K562 (cell line): ENCODE results near the gene CCDC9B. TPM values are rescaled to one million over a fixed set of nuclear protein-coding genes. Genes with fewer than 3 reads are reported as not detected.

Experiments
- ATAC-seq: fragments of 200-7000 bp; cut with Tn5 transposase; 3 replicates; pipeline ENCODE4 v1.9.1; 2020; ENCODE audit warnings: moderate library complexity
- BruUV-seq: library from RNA; stranded (reverse); fragments of 400-500 nt; replicated peaks from 2 replicates; lab custom pipeline; 2021; lab: Mats Ljungman, UMichigan
- CTCF ChIA-PET: fragments of 300-600 bp; formaldehyde crosslinking; extraction: SDS; loops from one replicate; lab custom pipeline; 2021; ENCODE audit warnings: low intra/inter-chr PET ratio; lab: Yijun Ruan, JAX
- POLR2A ChIA-PET: fragments of 300-600, 350-650 bp; sonication (Branson Sonifier 250); formaldehyde crosslinking; extraction: SDS; loops from one replicate; lab custom pipeline; 2021; ENCODE audit warnings: antibody characterized with exemption, inconsistent platforms; lab: Yijun Ruan, JAX
- DNase-seq, 4 experiments: peaks; one replicate each; pipeline versions ENCODE4 v3.0.0 to v3.0.0-alpha.2; 2011 to 2018; ENCODE audit warnings: low spot score in 3 of 4, mixed read lengths in 3 of 4; ENCODE audit errors: extremely low read depth in 1 of 4
- FAIRE-seq: peaks from 2 replicates; lab custom pipeline; 2011; peaks lifted over from hg19 to GRCh38; lab: Jason Lieb, UNC
- H2AFZ ChIP-seq: 2 replicates; pipeline ENCODE4 v1.6.0; 2011; ENCODE audit warnings: low read depth, low read length, control low read depth, inconsistent platforms
- H3K27ac ChIP-seq: fragments of 200-600 bp; 3 replicates; pipeline ENCODE4 v1.8.0; 2011; ENCODE audit warnings: low read depth, mild to moderate bottlenecking, control low read depth, inconsistent platforms, low read length, moderate library complexity, mixed read lengths; ENCODE audit errors: extremely low read depth
- H3K27me3 ChIP-seq, 2 experiments: fragments of 300-600 bp in 1 of 2; 2 replicates in 1 of 2; 3 replicates in 1 of 2; pipeline versions ENCODE4 v1.6.0 to v1.8.0; 2011; ENCODE audit warnings: inconsistent platforms in 2 of 2, low read length in 2 of 2, mild to moderate bottlenecking in 1 of 2, mixed read lengths in 1 of 2, moderate library complexity in 1 of 2; ENCODE audit not compliant: control insufficient read depth in 2 of 2, insufficient read depth in 2 of 2
- H3K36me3 ChIP-seq: fragments of 300-600 bp; 3 replicates; pipeline ENCODE4 v1.8.0; 2011; ENCODE audit warnings: mild to moderate bottlenecking, low read length, inconsistent platforms; ENCODE audit not compliant: control insufficient read depth, insufficient read depth
- H3K4me1 ChIP-seq, 2 experiments: fragments of 200-600 bp in 1 of 2; replicated peaks in 1 of 2; 2 replicates in 1 of 2; 3 replicates in 1 of 2; pipeline versions ENCODE4 v1.5.1 to v1.8.0; 2011; ENCODE audit warnings: inconsistent platforms in 2 of 2, low read length in 2 of 2, mild to moderate bottlenecking in 1 of 2, mixed read lengths in 1 of 2, moderate library complexity in 1 of 2; ENCODE audit not compliant: control insufficient read depth in 2 of 2, insufficient read depth in 2 of 2
- H3K4me2 ChIP-seq: 2 replicates; pipeline ENCODE4 v1.6.1; 2011; ENCODE audit warnings: low read length, control low read depth, inconsistent platforms, mixed read lengths; ENCODE audit not compliant: insufficient read depth
- H3K4me3 ChIP-seq: fragments of 200-600 bp; sonication (generic), shearing (Covaris generic); 2 replicates; pipeline ENCODE4 v1.5.1; 2016; ENCODE audit warnings: control low read depth, inconsistent platforms
- H3K79me2 ChIP-seq: fragments of 200-600 bp; 3 replicates; pipeline ENCODE4 v1.8.0; 2011; ENCODE audit warnings: low read length, inconsistent platforms; ENCODE audit not compliant: control insufficient read depth, insufficient read depth
- H3K9ac ChIP-seq, 2 experiments: 2 replicates each; pipeline versions ENCODE4 v1.6.0 to v1.6.1; 2011; ENCODE audit warnings: low read depth in 2 of 2, low read length in 2 of 2, control low read depth in 1 of 2, inconsistent platforms in 1 of 2, mild to moderate bottlenecking in 1 of 2, mixed read lengths in 1 of 2; ENCODE audit not compliant: insufficient read depth in 1 of 2
- H3K9me1 ChIP-seq: one replicate; pipeline ENCODE4 v1.6.0; 2011; ENCODE audit warnings: inconsistent platforms, mild to moderate bottlenecking, low read length, moderate library complexity; ENCODE audit not compliant: control insufficient read depth, insufficient read depth
- H3K9me3 ChIP-seq: replicated peaks from 2 replicates; pipeline ENCODE4 v1.5.1; 2011; ENCODE audit warnings: low read depth, low read length, inconsistent platforms; ENCODE audit not compliant: control insufficient read depth, insufficient read depth
- H4K20me1 ChIP-seq: replicated peaks from 2 replicates; pipeline ENCODE4 v1.6.1; 2011; ENCODE audit warnings: low read length, inconsistent platforms, mixed read lengths; ENCODE audit not compliant: control insufficient read depth, insufficient read depth
- BCL6 ChIP-seq: fragments of 250-450 bp; sonication (Bioruptor Pico); IDR thresholded peaks from 2 replicates; pipeline ENCODE4 v1.4.0; 2020
- MTA1 ChIP-seq: fragments of 450-650 bp; IDR thresholded peaks from 2 replicates; pipeline ENCODE4 v1.6.1; 2017; ENCODE audit warnings: borderline replicate concordance
- MTA3 ChIP-seq: fragments of 450-650 bp; formaldehyde crosslinking; IDR thresholded peaks from 2 replicates; pipeline ENCODE4 v1.6.1; 2017; ENCODE audit warnings: mild to moderate bottlenecking, borderline replicate concordance
- POLR2A ChIP-seq: fragments of 450-650 bp; conservative IDR thresholded peaks from 2 replicates; pipeline ENCODE4 v1.6.1; 2016
- RBFOX2 ChIP-seq: fragments of 200-400 bp; formaldehyde crosslinking; IDR thresholded peaks from 2 replicates; pipeline ENCODE4 v1.6.1; 2017; ENCODE audit warnings: low read depth, mild to moderate bottlenecking, low read length, moderate library complexity
- ZFPM2 ChIP-seq: fragments of 250-450 bp; sonication (Bioruptor Pico); IDR thresholded peaks from 2 replicates; pipeline ENCODE4 v1.5.1; 2022; ENCODE audit warnings: mild to moderate bottlenecking
- ZNF134 ChIP-seq: fragments of 250-450 bp; sonication (Bioruptor Pico); conservative IDR thresholded peaks from 2 replicates; pipeline ENCODE4 v1.4.0; 2020
- WGBS: fragments of 100-300 bp; shearing (Covaris generic); methylation state at CpG from one replicate; pipeline ENCODE4 v1.1.6; 2016; ENCODE audit warnings: low coverage, mixed read lengths; ENCODE audit not compliant: insufficient coverage; ENCODE audit errors: missing lambda C conversion rate; 5-methylcytosine and 5-hydroxymethylcytosine counted together
- in situ Hi-C: fragments of 300-500 bp; cut with MboI; formaldehyde crosslinking; loops from 4 replicates; pipeline ENCODE4 v1.15.0; 2018; ENCODE audit warnings: inconsistent platforms, mixed read lengths
- intact Hi-C: fragments of 100-400 bp; cut with micrococcal nuclease; formaldehyde crosslinking; loops from 2 replicates; pipeline ENCODE4 v1.14.2; 2022
- polyA plus RNA-seq, 8 experiments: library from polyadenylated mRNA; depleted of rRNA in 4 of 8; stranded (reverse) in 5 of 8; unstranded in 3 of 8; fragments of >200 nt; fragmentation: Nextera tagmentation in 2 of 8; fragmentation: Illumina TruSeq in 1 of 8; extraction: Ambion mirVana in 2 of 8; extraction: Trizol in 1 of 8; gene quantifications; 2 replicates each; pipeline versions ENCODE4 v1.2.1 to v1.2.3, GENCODE V29; 2011 to 2014; ENCODE audit warnings: inconsistent platforms in 1 of 8, missing spikeins in 1 of 8
- total RNA-seq, 7 experiments: library from RNA; depleted of rRNA in 6 of 7; stranded (reverse); fragments of >200 nt in 6 of 7; fragmentation: Illumina TruSeq in 2 of 7; extraction: Trizol in 2 of 7; gene quantifications; 2 replicates each; pipeline versions ENCODE4 v1.2.1 to v1.2.3, GENCODE V29; 2011 to 2021; ENCODE audit warnings: low replicate concordance in 1 of 7

CCDC9B gene
- total and polyA plus RNA-seq, 9 of the 15 experiments (the other 6 are each of a cell fraction or from before 2014, with no cell fraction given) = 0.01 to 0.47 (median 0.15) TPM; not detected in 1

- in situ Hi-C loops = no loop called here
- Histone ChIP-seq H2AFZ (no peak overlapping the region), H3K9me3 (no peaks in the 10 kb centered on the region), H3K27ac (no peak overlapping the region), H3K27me3 (peaks cover 3 to 41% of the 10 kb centered on the region in 2 experiments; a peak in 4 of 5 replicates), H3K79me2 (no peaks in the 10 kb centered on the region), H3K4me2 (no peak overlapping the region), H3K4me3 (no peak overlapping the region), H3K9me1 (no peaks in the 10 kb centered on the region), H3K36me3 (no peaks in the 10 kb centered on the region), H4K20me1 (0 out of 2 replicates have a peak, but pooled peaks cover 2% of the 10 kb centered on the region)
- POLR2A ChIA-PET = interaction anchor here (0.6 kb wide), 1 partner anchor 17 kb away, joined by 3 read pairs; no protein-coding TSS in a partner anchor
- ATAC-seq (no peak), FAIRE-seq (no peak), DNase-seq (no peak)
- 34% methylated on average over 3 of the region's 3 CpGs for WGBS
- intact Hi-C loops = no loop called here
- no TSS peak for BruUV-seq
- CTCF ChIA-PET = no interaction called here
- TF ChIP-seq ZFPM2 (CRISPR knock-in tag) = no peak
- TF ChIP-seq ZNF134 (CRISPR knock-in tag) = no peak
- TF ChIP-seq BCL6 (CRISPR knock-in tag) = no peak
- no peak for TF ChIP-seq MTA1
- TF ChIP-seq, all 486 proteins: peak for 0
- 0 out of 4 replicates have a peak overlapping the region, but pooled peaks of 1 of the 2 experiments have one; percentile 15 for H3K9ac ChIP-seq
- peaks cover 0 to 30% of the 10 kb centered on the region in 2 experiments; a peak in 3 of 5 replicates for H3K4me1 ChIP-seq
Observed at GRCh38 chr15:40292246-40292645, 48.5 kb downstream of the CCDC9B start.

GRCh38 chr15:40290918-40291574 is 49.7 kb downstream of the CCDC9B start:
- intact Hi-C loops = no loop called here
- Histone ChIP-seq H3K4me3 (peak overlapping the region; percentile 21; the same call in 1 of the 2 replicates), H2AFZ (peak overlapping the region; percentile 89), H3K36me3 (no peaks in the 10 kb centered on the region), H4K20me1 (0 out of 2 replicates have a peak, but pooled peaks cover 2% of the 10 kb centered on the region), H3K27me3 (peaks cover 3 to 40% of the 10 kb centered on the region in 2 experiments; a peak in 4 of 5 replicates), H3K27ac (no peak overlapping the region), H3K79me2 (no peaks in the 10 kb centered on the region), H3K4me1 (peaks cover 0 to 25% of the 10 kb centered on the region in 2 experiments; a peak in 3 of 5 replicates), H3K4me2 (peak overlapping the region; percentile 47; the same call in 1 of the 2 replicates), H3K9me3 (no peaks in the 10 kb centered on the region), H3K9ac (peak overlapping the region in 1 of 2 experiments; percentile 89; a peak in 3 of 4 replicates), H3K9me1 (no peaks in the 10 kb centered on the region)
- no TSS peak for BruUV-seq
- WGBS = 21% methylated on average over 13 of the region's 68 CpGs
- in situ Hi-C loops = no loop called here
- peak; percentile 89 for ATAC-seq
- peak; percentile 61 to 77 (median 75) for DNase-seq
- FAIRE-seq = no peak
- CTCF ChIA-PET = no interaction called here
- POLR2A ChIA-PET = interaction anchor here (0.7 to 1.8 kb wide), 3 partner anchors 9 to 29 kb away, joined by 3 to 13 read pairs (median 3); no protein-coding TSS in a partner anchor
- peak; percentile 58; the same call in 1 of the 2 replicates for TF ChIP-seq MTA3
- 0 out of 2 replicates have a peak, but pooled peaks have one; percentile 29 for TF ChIP-seq POLR2A
- TF ChIP-seq RBFOX2 = peak; percentile 67
